Measurements from ENCODE around the gene CSNK1G1. TPM values are rescaled to one million over a fixed set of nuclear protein-coding genes. Genes with fewer than 3 reads are reported as not detected.

Gene CSNK1G1
- total and polyA plus RNA-seq, 2 of the 8 experiments (the other 6 are each of a cell fraction or from before 2014, with no cell fraction given): 6.0 to 12.9 TPM

DNA sequence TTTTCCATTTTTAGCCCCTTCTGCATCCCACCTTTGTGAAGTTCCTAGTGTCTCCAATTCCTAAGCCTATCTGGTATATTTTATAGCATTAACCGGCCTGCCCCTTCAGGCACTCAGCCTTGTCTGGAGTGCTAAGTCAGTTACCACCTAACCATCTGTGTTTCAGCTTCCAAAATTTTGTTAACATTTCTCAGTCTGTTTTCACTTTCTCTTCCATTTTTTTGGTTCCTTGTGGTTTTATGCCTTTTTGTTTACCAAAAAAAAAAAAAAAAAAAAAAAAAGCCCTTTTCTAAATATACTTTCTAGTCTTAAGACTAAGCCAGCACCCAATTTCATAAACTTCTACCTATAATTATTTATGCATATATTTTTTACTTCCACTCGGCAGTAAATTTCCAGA is 92.4 kb downstream of the CSNK1G1 start:
- no peak overlapping the region for H4K91ac ChIP-seq (replicated peaks; ENCODE audit: insufficient read length, low read length)
- H2BK5ac ChIP-seq (ENCODE audit: low read depth, low read length): no peak overlapping the region
- ChIA-PET CTCF (ENCODE audit: partially characterized antibody) (interaction anchor here (0.6 kb wide), 1 partner anchor 59 kb away, joined by 3 read pairs; no protein-coding TSS in a partner anchor), POLR2A (ENCODE audit: partially characterized antibody) (no interaction called here)
- no peak overlapping the region for H3K4me3 ChIP-seq (ENCODE audit: extremely low read depth in 1 of 4, insufficient read depth in 2 of 4, low read depth in 3 of 4, low read length in 4 of 4)
- no peak overlapping the region for H3K4ac ChIP-seq (replicated peaks; ENCODE audit: insufficient read length, low read depth, low read length)
- no peak overlapping the region for H3K4me2 ChIP-seq (ENCODE audit: insufficient read depth in 1 of 2, low read depth in 2 of 2, low read length in 2 of 2)
- no peak for TF ChIP-seq RAD21 (IDR thresholded peaks at IDR 0.05 in 1 of 2, conservative IDR thresholded peaks at IDR 0.05 in 1 of 2; ENCODE audit: low read depth in 2 of 2, low read length in 2 of 2)
- no peaks in the 10 kb centered on the region for H4K20me1 ChIP-seq (replicated peaks in 1 of 2; ENCODE audit: control insufficient read depth in 1 of 2, insufficient read depth in 2 of 2, low read length in 2 of 2)
- no peak overlapping the region for H4K8ac ChIP-seq (ENCODE audit: extremely low read depth, insufficient read depth, low read length)
- H3K79me2 ChIP-seq (ENCODE audit: control insufficient read depth in 1 of 2, insufficient read depth in 2 of 2, low read length in 2 of 2): peaks cover 0 to 6% of the 10 kb centered on the region in 2 experiments; a peak in 2 of 4 replicates
- H3K56ac ChIP-seq (replicated peaks; ENCODE audit: insufficient read length, low read depth, low read length): no peak overlapping the region
- peaks cover 2 to 3% of the 10 kb centered on the region in 2 experiments; a peak in 1 of 4 replicates for H3K9me3 ChIP-seq (ENCODE audit: insufficient read depth in 2 of 2, low read depth in 1 of 2, low read length in 1 of 2)
- no peaks in the 10 kb centered on the region for H3K27me3 ChIP-seq (replicated peaks in 1 of 4; ENCODE audit: control insufficient read depth in 3 of 4, extremely low read depth in 1 of 4, insufficient read depth in 3 of 4, low read length in 3 of 4)
- no peak overlapping the region for H3K18ac ChIP-seq (ENCODE audit: extremely low read depth, low read length)
- H3K36me3 ChIP-seq (ENCODE audit: control insufficient read depth in 2 of 4, insufficient read depth in 4 of 4, low read length in 3 of 4): no peaks in the 10 kb centered on the region
- H3K23me2 ChIP-seq (ENCODE audit: low read depth, low read length): no peaks in the 10 kb centered on the region
- H3K9ac ChIP-seq (replicated peaks in 1 of 4; ENCODE audit: extremely low read depth in 1 of 4, low read depth in 3 of 4, low read length in 3 of 4): no peak overlapping the region
- H2BK20ac ChIP-seq (ENCODE audit: low read length): no peak overlapping the region
- no peak overlapping the region for H3K23ac ChIP-seq (ENCODE audit: insufficient read length)
- H2BK120ac ChIP-seq (replicated peaks; ENCODE audit: low read depth, low read length): no peak overlapping the region
- H3K27ac ChIP-seq (ENCODE audit: low read depth, low read length): no peak overlapping the region
- WGBS, 2 experiments (ENCODE audit: extremely low coverage in 1 of 2, insufficient coverage in 1 of 2, insufficient read length in 1 of 2, insufficient replicate concordance in 2 of 2, low coverage in 1 of 2, low lambda C conversion rate in 2 of 2, missing lambda C conversion rate in 1 of 2): 88% methylated on average over 2 of the region's 2 CpGs; no CpG with 5 or more reads in 1 of the 2 experiments
- no peak for DNase-seq (ENCODE audit: low read depth in 1 of 2, low spot score in 2 of 2)
- H4K5ac ChIP-seq (ENCODE audit: insufficient read length, low read depth, low read length): no peak overlapping the region
- H3K14ac ChIP-seq (ENCODE audit: insufficient read length): no peak overlapping the region
- no peak overlapping the region for H2AK5ac ChIP-seq (ENCODE audit: low read depth, low read length)
- no peak overlapping the region for H2AFZ ChIP-seq (ENCODE audit: low read length)
- H3K79me1 ChIP-seq (ENCODE audit: low read depth, low read length): no peaks in the 10 kb centered on the region; the same call in 1 of the 2 replicates
- H2BK12ac ChIP-seq (ENCODE audit: low read depth, low read length): no peak overlapping the region
- H2BK15ac ChIP-seq (ENCODE audit: low read length): no peak overlapping the region
- H3K4me1 ChIP-seq (replicated peaks in 1 of 4; ENCODE audit: control insufficient read depth in 3 of 4, insufficient read depth in 4 of 4, low read length in 3 of 4): no peaks in the 10 kb centered on the region
- no peak for FAIRE-seq
